GM12892 (cell line): ENCODE data around the gene MUC12.

Source experiments
- DNase-seq: peaks from one replicate; pipeline ENCODE4 v3.0.0; 2011; ENCODE audit not compliant: insufficient read length
- FAIRE-seq: peaks from 2 replicates; lab custom pipeline; 2011; peaks lifted over from hg19 to GRCh38; lab: Jason Lieb, UNC
- POLR2A ChIP-seq: IDR thresholded peaks from 2 replicates; pipeline ENCODE4 v1.6.1; 2011; ENCODE audit warnings: low read depth, low read length, control low read depth
- POLR2AphosphoS5 ChIP-seq: IDR thresholded peaks from 2 replicates; pipeline ENCODE4 v1.6.1; 2011; ENCODE audit warnings: low read depth, low read length, control low read depth
- TAF1 ChIP-seq: IDR thresholded peaks from 2 replicates; pipeline ENCODE4 v1.6.1; 2011; ENCODE audit warnings: low read depth, mild to moderate bottlenecking, control low read depth, low read length, borderline replicate concordance

The MUC12 gene

GRCh38 chr7:100946766-100947365 lies 22.5 kb upstream of the MUC12 start:
- DNase-seq = no peak
- TF ChIP-seq POLR2A (no peak), POLR2AphosphoS5 (no peak), TAF1 (no peak)
- FAIRE-seq = no peak

- no peak for DNase-seq
- no peak for TF ChIP-seq POLR2A
- no peak for TF ChIP-seq TAF1
- no peak for TF ChIP-seq POLR2AphosphoS5
- no peak for FAIRE-seq
Measured at GRCh38 chr7:100947792-100948191, 21.6 kb upstream of the MUC12 start.

- no peak for TF ChIP-seq POLR2A
- no peak for TF ChIP-seq POLR2AphosphoS5
- TF ChIP-seq TAF1 = no peak
- DNase-seq (no peak), FAIRE-seq (no peak)
Measured at GRCh38 chr7:100949227-100949932, 20.0 kb upstream of the MUC12 start, which contains the start of gene MUC3A. MUC3A (plus strand) TSS chr7:100949534; CDS start chr7:100949625, 91 bp downstream.

GRCh38 chr7:100949933-100950443 lies 19.4 kb upstream of the MUC12 start:
- FAIRE-seq (no peak), DNase-seq (no peak)
- TF ChIP-seq POLR2AphosphoS5 (no peak), TAF1 (no peak), POLR2A (no peak)

GRCh38 chr7:100951172-100951571 lies 18.2 kb upstream of the MUC12 start:
- TF ChIP-seq POLR2AphosphoS5 (no peak), POLR2A (no peak), TAF1 (no peak)
- no peak for DNase-seq
- FAIRE-seq = no peak

- DNase-seq (no peak), FAIRE-seq (no peak)
- TF ChIP-seq POLR2AphosphoS5 (no peak), POLR2A (no peak), TAF1 (no peak)
Measured at GRCh38 chr7:100951888-100952560, 17.3 kb upstream of the MUC12 start.

GRCh38 chr7:100952641-100953040 lies 16.7 kb upstream of the MUC12 start:
- FAIRE-seq (no peak), DNase-seq (no peak)
- TF ChIP-seq POLR2AphosphoS5 (no peak), POLR2A (no peak)

- no peak for FAIRE-seq
- DNase-seq = no peak
- TF ChIP-seq POLR2A (no peak), TAF1 (no peak), POLR2AphosphoS5 (no peak)
Measured at GRCh38 chr7:100957832-100958421, 11.4 kb upstream of the MUC12 start.

- DNase-seq = no peak
- no peak for TF ChIP-seq TAF1
- TF ChIP-seq POLR2A = no peak
- no peak for TF ChIP-seq POLR2AphosphoS5
- no peak for FAIRE-seq
Measured at GRCh38 chr7:100959894-100960293, 9.5 kb upstream of the MUC12 start.

- no peak for FAIRE-seq
- TF ChIP-seq TAF1 (no peak), POLR2AphosphoS5 (no peak), POLR2A (no peak)
- no peak for DNase-seq
Measured at GRCh38 chr7:100962537-100962936, 6.8 kb upstream of the MUC12 start.

- no peak for FAIRE-seq
- no peak for DNase-seq
- TF ChIP-seq POLR2A = no peak
- TF ChIP-seq TAF1 = no peak
- no peak for TF ChIP-seq POLR2AphosphoS5
Measured at GRCh38 chr7:100963386-100963785, 6.0 kb upstream of the MUC12 start.
